Large intestine (tissue), 3 donors: ENCODE data around the gene RPL32. TPM values are rescaled to one million over a fixed set of nuclear protein-coding genes. Genes with fewer than 3 reads are reported as not detected.

Experiments
- DNase-seq, 2 donors: peaks; one replicate each; pipeline versions ENCODE4 v3.0.0 to v3.0.0-alpha.2; 2013
- H3K27ac ChIP-seq: one replicate; pipeline ENCODE4 v1.5.1; 2013; ENCODE audit warnings: low read length
- H3K27me3 ChIP-seq: 2 replicates; pipeline ENCODE4 v1.6.1; 2013; ENCODE audit warnings: low read length; ENCODE audit not compliant: control insufficient read depth, insufficient read depth
- H3K36me3 ChIP-seq: 2 replicates; pipeline ENCODE4 v1.6.1; 2013; ENCODE audit warnings: low read length; ENCODE audit not compliant: control insufficient read depth, insufficient read depth
- H3K4me1 ChIP-seq: one replicate; pipeline ENCODE4 v1.6.1; 2013; ENCODE audit warnings: low read length; ENCODE audit not compliant: control insufficient read depth, insufficient read depth
- H3K4me3 ChIP-seq: one replicate; pipeline ENCODE4 v1.5.1; 2013; ENCODE audit warnings: low read length
- H3K9me3 ChIP-seq: one replicate; pipeline ENCODE4 v1.6.1; 2013; ENCODE audit warnings: mild to moderate bottlenecking, low read depth, low read length, moderate library complexity; ENCODE audit not compliant: control insufficient read depth
- whole genome bisulfite sequencing: methylation state at CpG from one replicate; pipeline ENCODE4 v1.1.5; 2013; ENCODE audit warnings: low lambda C conversion rate; ENCODE audit not compliant: insufficient coverage; 5-methylcytosine and 5-hydroxymethylcytosine counted together
- polyA plus RNA-seq: library from polyadenylated mRNA; unstranded; fragments of 120-200 nt; gene quantifications from one replicate; pipeline ENCODE4 v1.2.1, GENCODE V29; 2013

Gene RPL32
- polyA plus RNA-seq, 1 donor: 2,636 TPM

DNA sequence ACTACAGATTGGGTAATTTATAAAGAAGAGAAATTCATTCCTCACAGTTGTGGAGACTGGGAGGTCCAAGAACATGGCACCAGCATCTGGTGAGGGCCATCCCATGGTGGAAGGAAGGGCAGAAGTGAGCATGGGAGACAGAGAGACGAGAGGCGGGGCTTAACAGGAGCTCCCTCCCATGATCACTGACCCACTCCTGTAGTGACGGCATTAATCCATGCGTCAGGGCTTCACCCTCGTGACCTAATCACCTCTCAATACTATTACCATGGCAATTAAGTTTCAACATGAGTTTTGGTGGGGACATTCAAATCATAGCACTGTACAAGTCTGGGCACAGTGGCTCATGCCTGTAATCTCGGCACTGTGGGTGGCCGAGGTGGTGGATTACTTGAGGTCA is 17.1 kb downstream of the RPL32 start:
- H3K4me3 ChIP-seq: no peak overlapping the region
- H3K4me1 ChIP-seq: no peaks in the 10 kb centered on the region
- H3K27ac ChIP-seq: no peak overlapping the region
- no peaks in the 10 kb centered on the region for H3K9me3 ChIP-seq
- H3K27me3 ChIP-seq: no peaks in the 10 kb centered on the region
- WGBS: no CpG with 5 or more reads among the region's 7 CpGs
- no peak for DNase-seq
- no peaks in the 10 kb centered on the region for H3K36me3 ChIP-seq

GRCh38 chr3:12822725-12823373 is 18.5 kb downstream of the RPL32 start:
- WGBS: 44% methylated on average over 4 of the region's 8 CpGs
- Histone ChIP-seq H3K27me3 (no peaks in the 10 kb centered on the region), H3K27ac (no peak overlapping the region), H3K4me1 (no peaks in the 10 kb centered on the region), H3K4me3 (no peak overlapping the region), H3K9me3 (no peaks in the 10 kb centered on the region), H3K36me3 (no peaks in the 10 kb centered on the region)
- DNase-seq: peak in 1 of 2 donors; percentile 24

DNA sequence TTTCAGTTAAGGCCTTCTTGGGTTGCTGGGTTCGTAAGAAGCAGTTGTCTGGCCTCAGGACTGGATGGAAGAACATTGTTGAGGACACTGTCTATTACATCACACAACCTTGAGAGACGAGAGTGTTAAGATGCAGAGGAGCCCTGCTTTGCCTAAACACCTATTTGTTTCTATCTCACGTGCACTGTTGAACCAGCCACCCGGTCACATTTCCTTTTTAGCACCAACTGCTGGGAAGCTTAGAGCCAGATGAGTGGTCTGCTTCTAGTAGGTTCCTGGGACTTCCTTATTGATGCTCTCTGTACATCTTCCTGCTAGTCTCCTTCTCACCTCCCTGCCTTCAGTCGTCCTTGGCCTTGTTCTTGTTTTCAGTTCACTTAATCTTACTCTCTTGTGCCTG is 22.6 kb downstream of the RPL32 start:
- Histone ChIP-seq H3K27ac (no peak overlapping the region), H3K27me3 (no peaks in the 10 kb centered on the region), H3K4me1 (no peaks in the 10 kb centered on the region), H3K4me3 (no peak overlapping the region), H3K9me3 (no peaks in the 10 kb centered on the region), H3K36me3 (peaks cover 3% of the 10 kb centered on the region)
- no peak for DNase-seq
- 40% methylated on average over 1 of the region's 5 CpGs for WGBS

GRCh38 chr3:12818273-12818672 is 23.1 kb downstream of the RPL32 start:
- no peaks in the 10 kb centered on the region for H3K27me3 ChIP-seq
- H3K4me3 ChIP-seq: no peak overlapping the region
- DNase-seq: no peak
- H3K27ac ChIP-seq: no peak overlapping the region
- no peaks in the 10 kb centered on the region for H3K9me3 ChIP-seq
- H3K4me1 ChIP-seq: no peaks in the 10 kb centered on the region
- H3K36me3 ChIP-seq: peaks cover 3% of the 10 kb centered on the region
- WGBS: no CpG with 5 or more reads among the region's 8 CpGs

- H3K36me3 ChIP-seq: peaks cover 3% of the 10 kb centered on the region
- WGBS: no CpG with 5 or more reads among the region's 16 CpGs
- H3K9me3 ChIP-seq: no peaks in the 10 kb centered on the region
- H3K27ac ChIP-seq: no peak overlapping the region
- no peak for DNase-seq
- H3K4me3 ChIP-seq: no peak overlapping the region
- H3K4me1 ChIP-seq: no peaks in the 10 kb centered on the region
- H3K27me3 ChIP-seq: no peaks in the 10 kb centered on the region
These were observed 24.0 kb downstream of the RPL32 start for GRCh38 chr3:12817343-12817710.

DNA sequence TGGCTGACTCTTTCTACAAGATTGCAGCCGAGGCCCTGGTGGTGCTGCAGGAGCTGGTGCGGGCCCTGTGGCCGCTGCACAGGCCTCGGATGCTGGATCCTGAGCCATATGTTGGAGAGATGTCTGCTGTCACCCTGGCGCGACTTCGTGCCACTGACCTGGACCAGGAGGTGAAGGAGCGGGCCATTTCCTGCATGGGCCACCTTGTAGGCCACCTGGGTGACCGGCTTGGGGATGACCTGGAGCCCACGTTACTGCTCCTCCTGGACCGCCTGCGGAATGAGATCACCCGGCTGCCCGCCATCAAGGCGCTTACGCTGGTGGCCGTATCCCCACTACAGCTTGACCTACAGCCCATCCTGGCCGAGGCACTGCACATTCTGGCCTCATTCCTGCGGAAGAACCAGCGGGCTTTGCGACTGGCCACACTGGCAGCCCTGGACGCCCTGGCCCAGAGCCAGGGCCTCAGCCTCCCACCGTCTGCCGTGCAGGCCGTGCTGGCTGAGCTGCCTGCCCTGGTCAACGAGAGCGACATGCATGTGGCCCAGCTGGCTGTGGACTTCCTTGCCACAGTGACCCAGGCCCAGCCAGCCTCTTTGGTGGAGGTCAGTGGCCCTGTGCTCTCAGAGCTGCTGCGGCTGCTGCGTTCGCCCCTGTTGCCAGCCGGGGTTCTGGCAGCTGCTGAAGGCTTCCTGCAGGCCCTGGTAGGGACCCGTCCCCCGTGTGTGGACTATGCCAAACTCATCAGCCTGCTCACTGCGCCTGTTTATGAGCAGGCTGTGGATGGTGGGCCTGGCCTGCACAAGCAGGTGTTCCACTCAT is 24.6 kb downstream of the RPL32 start:
- Histone ChIP-seq H3K27me3 (no peaks in the 10 kb centered on the region), H3K36me3 (peaks cover 3% of the 10 kb centered on the region)
- no CpG with 5 or more reads among the region's 34 CpGs for WGBS

DNA sequence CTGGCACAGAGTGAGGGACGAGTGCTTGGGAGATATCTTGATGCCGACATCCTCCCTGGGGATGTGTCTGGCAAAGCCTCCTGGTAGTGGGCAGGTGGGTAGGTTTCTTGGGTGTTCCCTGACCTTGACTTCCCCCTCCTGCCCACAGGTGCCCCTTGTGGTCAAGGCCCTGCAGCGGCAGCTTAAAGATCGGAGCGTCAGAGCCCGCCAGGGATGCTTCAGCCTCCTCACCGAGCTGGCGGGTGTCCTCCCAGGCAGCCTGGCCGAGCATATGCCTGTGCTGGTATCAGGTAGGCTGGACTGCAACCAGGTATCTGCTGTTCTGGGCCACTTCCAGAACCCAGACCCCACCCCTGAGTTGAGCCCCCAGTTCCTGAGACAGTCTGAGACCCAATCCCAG is 25.6 kb downstream of the RPL32 start:
- Histone ChIP-seq H3K27ac (no peak overlapping the region), H3K27me3 (no peaks in the 10 kb centered on the region), H3K36me3 (peaks cover 3% of the 10 kb centered on the region), H3K4me3 (no peak overlapping the region), H3K9me3 (no peaks in the 10 kb centered on the region), H3K4me1 (no peaks in the 10 kb centered on the region)
- WGBS: no CpG with 5 or more reads among the region's 9 CpGs
- no peak for DNase-seq

More for the DNA sequence above, 24.6 kb downstream of the RPL32 start:
- Histone ChIP-seq H3K4me1 (no peaks in the 10 kb centered on the region), H3K27ac (no peak overlapping the region), H3K9me3 (no peaks in the 10 kb centered on the region), H3K4me3 (no peak overlapping the region)
- DNase-seq: no peak

DNA sequence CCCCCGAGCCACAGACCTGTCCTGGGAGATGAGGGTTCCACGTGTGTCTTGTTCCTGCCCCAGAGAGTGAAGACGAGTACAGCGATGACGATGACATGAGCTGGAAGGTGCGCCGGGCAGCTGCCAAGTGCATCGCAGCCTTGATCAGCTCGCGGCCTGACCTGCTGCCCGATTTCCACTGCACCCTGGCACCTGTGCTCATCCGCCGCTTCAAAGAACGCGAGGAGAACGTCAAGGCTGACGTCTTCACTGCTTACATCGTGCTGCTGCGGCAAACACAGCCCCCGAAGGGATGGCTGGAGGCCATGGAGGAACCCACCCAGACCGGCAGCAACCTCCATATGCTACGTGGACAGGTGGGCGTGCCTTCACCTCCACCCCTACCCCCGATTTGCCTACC is 26.3 kb downstream of the RPL32 start:
- no peak overlapping the region for H3K4me3 ChIP-seq
- H3K27me3 ChIP-seq: no peaks in the 10 kb centered on the region
- H3K4me1 ChIP-seq: no peaks in the 10 kb centered on the region
- H3K27ac ChIP-seq: no peak overlapping the region
- no peaks in the 10 kb centered on the region for H3K9me3 ChIP-seq
- peaks cover 3% of the 10 kb centered on the region for H3K36me3 ChIP-seq
- WGBS: no CpG with 5 or more reads among the region's 24 CpGs
- no peak for DNase-seq

- Histone ChIP-seq H3K9me3 (no peaks in the 10 kb centered on the region), H3K27me3 (no peaks in the 10 kb centered on the region), H3K4me1 (peaks cover 4% of the 10 kb centered on the region), H3K36me3 (peaks cover 3% of the 10 kb centered on the region), H3K27ac (no peak overlapping the region), H3K4me3 (no peak overlapping the region)
- no peak for DNase-seq
- WGBS: no CpG with 5 or more reads among the region's 6 CpGs
These were observed 27.4 kb downstream of the RPL32 start for GRCh38 chr3:12813967-12814366.

DNA sequence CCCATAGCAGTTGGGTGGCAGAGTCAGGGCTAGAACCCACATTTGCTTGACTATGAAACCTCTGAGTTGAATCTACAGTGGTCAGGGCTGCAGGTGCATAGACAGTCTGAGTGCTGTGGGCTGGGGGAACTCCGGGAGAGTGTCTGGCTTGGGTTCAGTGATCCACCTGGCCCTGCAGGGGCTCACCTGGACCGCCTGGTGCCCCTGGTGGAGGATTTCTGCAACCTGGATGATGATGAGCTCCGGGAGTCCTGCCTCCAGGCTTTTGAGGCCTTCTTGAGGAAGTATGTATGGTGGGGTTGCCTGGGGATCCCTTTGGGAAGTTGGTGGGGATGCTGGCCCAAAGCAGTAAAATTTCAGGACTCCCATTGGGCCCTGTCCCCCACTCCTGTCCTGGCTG is 28.6 kb downstream of the RPL32 start:
- H3K36me3 ChIP-seq: peaks cover 3% of the 10 kb centered on the region
- peaks cover 4% of the 10 kb centered on the region for H3K4me1 ChIP-seq
- no peaks in the 10 kb centered on the region for H3K9me3 ChIP-seq
- no peak for DNase-seq
- WGBS: no CpG with 5 or more reads among the region's 3 CpGs
- no peaks in the 10 kb centered on the region for H3K27me3 ChIP-seq
- no peak overlapping the region for H3K27ac ChIP-seq
- H3K4me3 ChIP-seq: no peak overlapping the region
